Liver (tissue), 9 donors: Measurements from ENCODE around the gene FASTKD1. TPM values are rescaled to one million over a fixed set of nuclear protein-coding genes. Genes with fewer than 3 reads are reported as not detected.

Source experiments
- DNase-seq: peaks from one replicate; pipeline ENCODE4 v3.0.0-alpha.2; 2017; ENCODE audit warnings: low spot score
- H3K27ac ChIP-seq, 2 donors: one replicate each; pipeline ENCODE4 v1.7.0; 2013; ENCODE audit warnings: inconsistent platforms in 2 of 2, low read length in 2 of 2, control low read depth in 1 of 2, low read depth in 1 of 2, mild to moderate bottlenecking in 1 of 2
- H3K27me3 ChIP-seq, 4 donors: one replicate each; pipeline versions ENCODE4 v1.6.1 to v1.7.0; 2013; ENCODE audit warnings: low read length in 3 of 4, inconsistent platforms in 1 of 4, mild to moderate bottlenecking in 1 of 4, moderate library complexity in 1 of 4; ENCODE audit not compliant: control insufficient read depth in 4 of 4, insufficient read depth in 4 of 4
- H3K36me3 ChIP-seq, 4 donors: one replicate each; pipeline versions ENCODE4 v1.6.1 to v1.7.0; 2013; ENCODE audit warnings: low read length in 3 of 4, mild to moderate bottlenecking in 3 of 4, low read depth in 1 of 4, moderate library complexity in 1 of 4; ENCODE audit not compliant: control insufficient read depth in 4 of 4, insufficient read depth in 3 of 4
- H3K4me1 ChIP-seq, 4 donors: one replicate each; pipeline versions ENCODE4 v1.6.1 to v1.7.0; 2013; ENCODE audit warnings: low read length in 3 of 4, mild to moderate bottlenecking in 3 of 4, moderate library complexity in 1 of 4; ENCODE audit not compliant: control insufficient read depth in 4 of 4, insufficient read depth in 4 of 4
- H3K4me3 ChIP-seq, 3 donors: one replicate each; pipeline versions ENCODE4 v1.6.1 to v1.7.0; 2013; ENCODE audit warnings: low read length in 3 of 3, control low read depth in 1 of 3, low read depth in 1 of 3, mild to moderate bottlenecking in 1 of 3
- H3K9ac ChIP-seq, 2 donors: one replicate each; pipeline ENCODE4 v1.7.0; 2013; ENCODE audit warnings: low read length in 2 of 2, mild to moderate bottlenecking in 2 of 2, moderate library complexity in 2 of 2, control low read depth in 1 of 2, low read depth in 1 of 2
- H3K9me3 ChIP-seq, 4 donors: one replicate each; pipeline versions ENCODE4 v1.6.1 to v1.7.0; 2013; ENCODE audit warnings: low read length in 3 of 4; ENCODE audit not compliant: control insufficient read depth in 4 of 4
- ATF3 ChIP-seq: IDR thresholded peaks from 2 replicates; pipeline ENCODE4 v1.6.1; 2016; ENCODE audit warnings: antibody characterized with exemption
- CTCF ChIP-seq: fragments of 150-350 bp; IDR thresholded peaks from 2 replicates; pipeline ENCODE4 v1.5.1; 2017; ENCODE audit warnings: improper control_type of control experiment, low read depth, low read length; ENCODE audit not compliant: missing input control
- EGR1 ChIP-seq, 2 donors: IDR thresholded peaks; 2 replicates each; pipeline ENCODE4 v1.6.1; 2016 to 2018; ENCODE audit warnings: antibody characterized with exemption in 2 of 2, low read depth in 2 of 2
- FOXA1 ChIP-seq: IDR thresholded peaks from 2 replicates; pipeline ENCODE4 v1.6.1; 2016; ENCODE audit warnings: antibody characterized with exemption
- FOXA2 ChIP-seq: IDR thresholded peaks from 2 replicates; pipeline ENCODE4 v1.6.1; 2016; ENCODE audit warnings: antibody characterized with exemption
- GABPA ChIP-seq, 2 donors: IDR thresholded peaks in 1 of 2; conservative IDR thresholded peaks in 1 of 2; 2 replicates each; pipeline ENCODE4 v1.6.1; 2016; ENCODE audit warnings: antibody characterized with exemption in 2 of 2, mild to moderate bottlenecking in 1 of 2, moderate library complexity in 1 of 2
- HNF4A ChIP-seq, 2 donors: conservative IDR thresholded peaks; 2 replicates each; pipeline ENCODE4 v1.6.1; 2016; ENCODE audit warnings: antibody characterized with exemption in 2 of 2, mild to moderate bottlenecking in 2 of 2
- HNF4G ChIP-seq: IDR thresholded peaks from 2 replicates; pipeline ENCODE4 v1.6.1; 2016; ENCODE audit warnings: antibody characterized with exemption
- JUND ChIP-seq, 2 donors: IDR thresholded peaks; 2 replicates each; pipeline ENCODE4 v1.6.1; 2016; ENCODE audit warnings: antibody characterized with exemption in 2 of 2
- MAX ChIP-seq: IDR thresholded peaks from 2 replicates; pipeline ENCODE4 v1.6.1; 2016; ENCODE audit warnings: antibody characterized with exemption
- NR2F2 ChIP-seq: IDR thresholded peaks from 2 replicates; pipeline ENCODE4 v1.6.1; 2016; ENCODE audit warnings: antibody characterized with exemption
- RAD21 ChIP-seq, 2 donors: IDR thresholded peaks; 2 replicates each; pipeline ENCODE4 v1.6.1; 2016; ENCODE audit warnings: antibody characterized with exemption in 2 of 2, mild to moderate bottlenecking in 2 of 2
- REST ChIP-seq: IDR thresholded peaks from 2 replicates; pipeline ENCODE4 v1.6.1; 2016; ENCODE audit warnings: antibody characterized with exemption, mild to moderate bottlenecking
- RXRA ChIP-seq, 2 donors: IDR thresholded peaks; 2 replicates each; pipeline ENCODE4 v1.6.1; 2017 to 2018; ENCODE audit warnings: antibody characterized with exemption in 2 of 2, mild to moderate bottlenecking in 1 of 2
- SP1 ChIP-seq: IDR thresholded peaks from 2 replicates; pipeline ENCODE4 v1.6.1; 2018; ENCODE audit warnings: antibody characterized with exemption, mild to moderate bottlenecking
- TAF1 ChIP-seq: conservative IDR thresholded peaks from 2 replicates; pipeline ENCODE4 v1.6.1; 2016; ENCODE audit warnings: antibody characterized with exemption, mild to moderate bottlenecking
- YY1 ChIP-seq: IDR thresholded peaks from 2 replicates; pipeline ENCODE4 v1.6.1; 2016; ENCODE audit warnings: antibody characterized with exemption, mild to moderate bottlenecking
- ZBTB33 ChIP-seq: IDR thresholded peaks from 2 replicates; pipeline ENCODE4 v1.6.1; 2016; ENCODE audit warnings: antibody characterized with exemption
- whole genome bisulfite sequencing: extraction: QIAGEN DNeasy Blood & Tissue Kit; methylation state at CpG from one replicate; pipeline ENCODE4 v1.1.7; 2013; 5-methylcytosine and 5-hydroxymethylcytosine counted together
- polyA plus RNA-seq, 2 donors: library from polyadenylated mRNA; stranded (reverse) in 1 of 2; unstranded in 1 of 2; fragments of 200-250 nt in 1 of 2; fragments of >200 nt in 1 of 2; fragmentation: Nextera tagmentation in 1 of 2; extraction: Ambion mirVana in 1 of 2; gene quantifications; one replicate each; pipeline versions ENCODE4 v1.2.1 to v1.2.3, GENCODE V29; 2013 to 2015
- total RNA-seq, 2 donors: library from RNA; depleted of rRNA; stranded (reverse); fragments of >200 nt; gene quantifications; one replicate each; pipeline ENCODE4 v1.2.3, GENCODE V29; 2014
- donor health status: healthy.
- donor health status: healthy.
- donor health status: healthy.
- donor health status: healthy.
- donor health status: healthy.

The FASTKD1 gene
- total and polyA plus RNA-seq, 4 donors = 6.7 to 20.7 (median 16.2) TPM

- Histone ChIP-seq H3K9me3 (no peaks in the 10 kb centered on the region), H3K27me3 (no peaks in the 10 kb centered on the region), H3K4me1 (peaks cover 0 to 9% (median 7%) of the 10 kb centered on the region in 4 donors), H3K27ac (no peak overlapping the region), H3K9ac (no peak overlapping the region), H3K4me3 (peak overlapping the region in 2 of 3 donors; percentile 81 to 91), H3K36me3 (no peaks in the 10 kb centered on the region)
- WGBS = 39% methylated on average over 6 of the region's 6 CpGs
- no peak for TF ChIP-seq FOXA1
- TF ChIP-seq CTCF = no peak
- TF ChIP-seq ATF3 = peak; percentile 7
- TF ChIP-seq JUND (IDR thresholded peaks at IDR 0.05) = no peak
- peak; percentile 0 for TF ChIP-seq YY1
- peak in 1 of 2 donors; percentile 10 for TF ChIP-seq GABPA (IDR thresholded peaks at IDR 0.05 in 1 of 2, conservative IDR thresholded peaks at IDR 0.05 in 1 of 2)
- no peak for DNase-seq
These were observed 272 bp upstream of the FASTKD1 start for GRCh38 chr2:169573974-169574299.

GRCh38 chr2:169572821-169573159 is 875 bp downstream of the FASTKD1 start:
- TF ChIP-seq EGR1 (IDR thresholded peaks at IDR 0.05; ENCODE audit: low read depth in 2 of 2) (no peak), NR2F2 (no peak), RXRA (IDR thresholded peaks at IDR 0.05) (no peak), REST (no peak), JUND (IDR thresholded peaks at IDR 0.05) (no peak), YY1 (no peak), ATF3 (no peak), RAD21 (IDR thresholded peaks at IDR 0.05) (no peak), GABPA (IDR thresholded peaks at IDR 0.05 in 1 of 2, conservative IDR thresholded peaks at IDR 0.05 in 1 of 2) (no peak), TAF1 (no peak), FOXA1 (no peak), ZBTB33 (no peak), SP1 (no peak), FOXA2 (no peak), MAX (no peak), HNF4A (conservative IDR thresholded peaks at IDR 0.05) (no peak), HNF4G (no peak)
- Histone ChIP-seq H3K27ac (no peak overlapping the region), H3K4me1 (peaks cover 0 to 9% (median 7%) of the 10 kb centered on the region in 4 donors), H3K9ac (peak overlapping the region; percentile 11 to 57), H3K27me3 (no peaks in the 10 kb centered on the region), H3K4me3 (peak overlapping the region; percentile 81 to 94 (median 91)), H3K9me3 (no peaks in the 10 kb centered on the region), H3K36me3 (no peaks in the 10 kb centered on the region)
- no peak for DNase-seq
- 9% methylated on average over 2 of the region's 2 CpGs for WGBS
